GM15510 (cell line): ENCODE data around the gene TSPAN3.

Source experiments
- POLR2A ChIP-seq: IDR thresholded peaks from 3 replicates; pipeline ENCODE4 v1.6.1; 2011; ENCODE audit warnings: borderline replicate concordance; ENCODE audit not compliant: insufficient read length; ENCODE audit errors: extremely low read depth

TSPAN3 gene

GRCh38 chr15:77069521-77070121, 1.3 kb downstream of the TSPAN3 start:
- no peak for TF ChIP-seq POLR2A

GRCh38 chr15:77068633-77069032, 2.3 kb downstream of the TSPAN3 start:
- TF ChIP-seq POLR2A: no peak

GRCh38 chr15:77067691-77068367, 3.1 kb downstream of the TSPAN3 start:
- TF ChIP-seq POLR2A: no peak

- no peak for TF ChIP-seq POLR2A
Observed at GRCh38 chr15:77066971-77067690, 3.8 kb downstream of the TSPAN3 start.

- TF ChIP-seq POLR2A: no peak
Observed at GRCh38 chr15:77064539-77065308, 6.2 kb downstream of the TSPAN3 start.

- no peak for TF ChIP-seq POLR2A
Observed at GRCh38 chr15:77064063-77064462, 6.8 kb downstream of the TSPAN3 start.

- TF ChIP-seq POLR2A: no peak
Observed at GRCh38 chr15:77063249-77063648, 7.7 kb downstream of the TSPAN3 start.

- no peak for TF ChIP-seq POLR2A
Observed at GRCh38 chr15:77060546-77060945, 10.4 kb downstream of the TSPAN3 start.

- no peak for TF ChIP-seq POLR2A
Observed at GRCh38 chr15:77059786-77060361, 11.0 kb downstream of the TSPAN3 start.

GRCh38 chr15:77058468-77058867, 12.4 kb downstream of the TSPAN3 start:
- no peak for TF ChIP-seq POLR2A

GRCh38 chr15:77057685-77058084, 13.2 kb downstream of the TSPAN3 start:
- no peak for TF ChIP-seq POLR2A

- TF ChIP-seq POLR2A: no peak
Observed at GRCh38 chr15:77057072-77057471, 13.8 kb downstream of the TSPAN3 start.

- no peak for TF ChIP-seq POLR2A
Observed at GRCh38 chr15:77053709-77054108, 17.2 kb downstream of the TSPAN3 start.

GRCh38 chr15:77052556-77052955, 18.4 kb downstream of the TSPAN3 start:
- TF ChIP-seq POLR2A: no peak
